H9 (cell line): ENCODE measurements around the gene IL32. TPM values are rescaled to one million over a fixed set of nuclear protein-coding genes. Genes with fewer than 3 reads are reported as not detected.
A peak's percentile ranks its signal among the peaks of the same experiment; 100 is the strongest.

Experiments used
- DNase-seq: peaks from one replicate; pipeline ENCODE4 v3.0.0-alpha.2; 2017
- H2AFZ ChIP-seq: one replicate; pipeline ENCODE4 v1.6.1; 2013; ENCODE audit warnings: mild to moderate bottlenecking, low read length, control low read depth, moderate library complexity
- H2AK5ac ChIP-seq: 2 replicates; pipeline ENCODE4 v1.6.1; 2013; ENCODE audit warnings: low read length, control low read depth, mixed read lengths; ENCODE audit not compliant: insufficient read length
- H2BK120ac ChIP-seq: one replicate; pipeline ENCODE4 v1.6.1; 2013; ENCODE audit warnings: low read depth, mild to moderate bottlenecking, low read length, control low read depth, inconsistent platforms; ENCODE audit not compliant: poor library complexity, severe bottlenecking
- H2BK12ac ChIP-seq: 2 replicates; pipeline ENCODE4 v1.6.1; 2013; ENCODE audit warnings: low read length, control low read depth, mixed read lengths, low read depth; ENCODE audit not compliant: insufficient read length
- H2BK15ac ChIP-seq: 2 replicates; pipeline ENCODE4 v1.6.1; 2013; ENCODE audit warnings: low read depth, low read length, control low read depth
- H2BK20ac ChIP-seq: one replicate; pipeline ENCODE4 v1.6.1; 2013; ENCODE audit warnings: low read depth, mild to moderate bottlenecking, low read length, control low read depth, inconsistent platforms; ENCODE audit not compliant: poor library complexity, severe bottlenecking
- H2BK5ac ChIP-seq: 2 replicates; pipeline ENCODE4 v1.6.1; 2013; ENCODE audit warnings: low read length, control low read depth, mixed read lengths; ENCODE audit not compliant: insufficient read length
- H3K14ac ChIP-seq: 2 replicates; pipeline ENCODE4 v1.6.1; 2013; ENCODE audit warnings: low read length, control low read depth; ENCODE audit not compliant: insufficient read depth
- H3K18ac ChIP-seq: 2 replicates; pipeline ENCODE4 v1.6.1; 2013; ENCODE audit warnings: low read depth, mild to moderate bottlenecking, mixed read lengths, low read length, control low read depth; ENCODE audit not compliant: insufficient read length
- H3K23ac ChIP-seq: 2 replicates; pipeline ENCODE4 v1.6.1; 2013; ENCODE audit warnings: low read length, control low read depth, mixed read lengths, low read depth; ENCODE audit not compliant: insufficient read length
- H3K23me2 ChIP-seq: 2 replicates; pipeline ENCODE4 v1.6.1; 2013; ENCODE audit warnings: low read depth, mild to moderate bottlenecking, mixed read lengths, low read length, control low read depth; ENCODE audit not compliant: insufficient read length, poor library complexity, severe bottlenecking
- H3K27ac ChIP-seq: 2 replicates; pipeline ENCODE4 v1.5.1; 2013; ENCODE audit warnings: low read length, control low read depth, mixed read lengths, low read depth; ENCODE audit not compliant: insufficient read length
- H3K27me3 ChIP-seq: 2 replicates; pipeline ENCODE4 v1.6.1; 2013; ENCODE audit warnings: low read length, control low read depth, inconsistent platforms; ENCODE audit not compliant: insufficient read depth
- H3K4ac ChIP-seq: 2 replicates; pipeline ENCODE4 v1.6.1; 2013; ENCODE audit warnings: low read depth, mild to moderate bottlenecking, control low read depth, inconsistent platforms, low read length, moderate library complexity
- H3K4me1 ChIP-seq: 2 replicates; pipeline ENCODE4 v1.6.1; 2013; ENCODE audit warnings: low read length, control low read depth, inconsistent platforms; ENCODE audit not compliant: insufficient read depth
- H3K4me2 ChIP-seq: 2 replicates; pipeline ENCODE4 v1.6.1; 2013; ENCODE audit warnings: low read length, control low read depth, mixed read lengths; ENCODE audit not compliant: insufficient read length, insufficient read depth
- H3K56ac ChIP-seq: 2 replicates; pipeline ENCODE4 v1.6.1; 2013; ENCODE audit warnings: low read depth, mild to moderate bottlenecking, mixed read lengths, low read length, control low read depth; ENCODE audit not compliant: insufficient read length
- H3K79me1 ChIP-seq: 2 replicates; pipeline ENCODE4 v1.6.1; 2013; ENCODE audit warnings: low read depth, mild to moderate bottlenecking, moderate library complexity, low read length, control low read depth, inconsistent platforms; ENCODE audit not compliant: insufficient read depth, poor library complexity, severe bottlenecking
- H3K79me2 ChIP-seq: 2 replicates; pipeline ENCODE4 v1.6.1; 2013; ENCODE audit warnings: low read length, control low read depth, inconsistent platforms; ENCODE audit not compliant: insufficient read depth
- H3K9ac ChIP-seq: 2 replicates; pipeline ENCODE4 v1.6.1; 2013; ENCODE audit warnings: low read length, control low read depth, mixed read lengths; ENCODE audit not compliant: insufficient read length; ENCODE audit errors: extremely low read depth
- H3K9me3 ChIP-seq: one replicate; pipeline ENCODE4 v1.6.1; 2013; ENCODE audit warnings: low read depth, low read length, inconsistent platforms; ENCODE audit not compliant: control insufficient read depth
- H3T11ph ChIP-seq: one replicate; pipeline ENCODE4 v1.6.1; 2013; ENCODE audit warnings: mild to moderate bottlenecking, low read length, control low read depth, inconsistent platforms
- H4K20me1 ChIP-seq: one replicate; pipeline ENCODE4 v1.6.1; 2013; ENCODE audit not compliant: control insufficient read depth, insufficient read length, insufficient read depth
- H4K5ac ChIP-seq: 2 replicates; pipeline ENCODE4 v1.6.1; 2013; ENCODE audit warnings: low read depth, mild to moderate bottlenecking, mixed read lengths, low read length, control low read depth; ENCODE audit not compliant: insufficient read length
- H4K8ac ChIP-seq: replicated peaks from 2 replicates; pipeline ENCODE4 v1.6.1; 2013; ENCODE audit warnings: low read length, control low read depth, mixed read lengths, low read depth; ENCODE audit not compliant: insufficient read length
- H4K91ac ChIP-seq: 2 replicates; pipeline ENCODE4 v1.6.1; 2013; ENCODE audit warnings: low read depth, mild to moderate bottlenecking, moderate library complexity, mixed read lengths, low read length, control low read depth; ENCODE audit not compliant: insufficient read length
- H3K27ac Mint-ChIP-seq, 3 experiments: 2 replicates in 2 of 3; 3 replicates in 1 of 3; pipeline ENCODE4 v1.8.0; 2020 to 2021; ENCODE audit warnings: mixed read lengths in 3 of 3, mild to moderate bottlenecking in 1 of 3, moderate library complexity in 1 of 3
- H3K27me3 Mint-ChIP-seq: 2 replicates; pipeline ENCODE4 v1.8.0; 2021; ENCODE audit warnings: low read depth, mild to moderate bottlenecking, moderate library complexity, mixed read lengths
- H3K36me3 Mint-ChIP-seq, 3 experiments: 2 replicates in 2 of 3; 3 replicates in 1 of 3; pipeline ENCODE4 v1.8.0; 2020 to 2021; ENCODE audit warnings: low read depth in 3 of 3, mixed read lengths in 3 of 3; ENCODE audit not compliant: insufficient read depth in 1 of 3
- H3K4me1 Mint-ChIP-seq, 2 experiments: 2 replicates each; pipeline ENCODE4 v1.8.0; 2020; ENCODE audit warnings: mixed read lengths in 2 of 2
- H3K4me3 Mint-ChIP-seq, 2 experiments: 2 replicates in 1 of 2; 3 replicates in 1 of 2; pipeline ENCODE4 v1.8.0; 2020 to 2021; ENCODE audit warnings: mild to moderate bottlenecking in 2 of 2, mixed read lengths in 2 of 2, moderate library complexity in 1 of 2
- H3K9me3 Mint-ChIP-seq, 2 experiments: 2 replicates in 1 of 2; 3 replicates in 1 of 2; pipeline ENCODE4 v1.8.0; 2020; ENCODE audit warnings: mild to moderate bottlenecking in 2 of 2, mixed read lengths in 2 of 2, moderate library complexity in 1 of 2
- CTCF ChIP-seq: fragments of 200-600 bp; sonication (generic); conservative IDR thresholded peaks from 3 replicates; pipeline ENCODE4 v1.8.0; 2021; ENCODE audit warnings: antibody characterized with exemption, mild to moderate bottlenecking
- WGBS: extraction: QIAGEN DNeasy Blood & Tissue Kit; methylation state at CpG from one replicate; pipeline ENCODE4 v1.1.7; 2013; ENCODE audit warnings: missing lambda C conversion rate, low lambda C conversion rate, mixed read lengths; ENCODE audit not compliant: insufficient read length; ENCODE audit errors: extremely low coverage; 5-methylcytosine and 5-hydroxymethylcytosine counted together
- total RNA-seq: library from RNA; stranded (reverse); gene quantifications from 2 replicates; pipeline ENCODE4 v1.2.1, GENCODE V29; 2021

Gene IL32
- total RNA-seq, 1 experiment from 2014 or later, result 2.0 TPM

GRCh38 chr16:3038896-3039295 lies 26.5 kb upstream of the IL32 start:
- DNase-seq, result no peak
- H3K4me2 ChIP-seq, result no peak overlapping the region

More at GRCh38 chr16:3038896-3039295, 26.5 kb upstream of the IL32 start:
- H4K8ac ChIP-seq, result no peak overlapping the region
- no peaks in the 10 kb centered on the region for H3K9me3 Mint-ChIP-seq
- H3K4ac ChIP-seq, result no peak overlapping the region
- H3K18ac ChIP-seq, result peak overlapping the region; percentile 5
- no peak overlapping the region for H2AK5ac ChIP-seq
- no peak overlapping the region for H2BK12ac ChIP-seq
- H3K27ac Mint-ChIP-seq, result no peak overlapping the region
- no peaks in the 10 kb centered on the region for H3K27me3 ChIP-seq
- H3K79me2 ChIP-seq, result no peaks in the 10 kb centered on the region
- no peaks in the 10 kb centered on the region for H4K20me1 ChIP-seq
- no peaks in the 10 kb centered on the region for H3K9me3 ChIP-seq
- no peak overlapping the region for H2AFZ ChIP-seq
- H3K14ac ChIP-seq, result no peak overlapping the region
- peaks cover 19 to 20% of the 10 kb centered on the region in 2 experiments for H3K4me1 Mint-ChIP-seq
- WGBS, result no CpG with 5 or more reads among the region's 5 CpGs
- H2BK20ac ChIP-seq, result no peak overlapping the region
- no peaks in the 10 kb centered on the region; the same call in 1 of the 2 replicates for H3K4me1 ChIP-seq
- H3K9ac ChIP-seq, result no peak overlapping the region
- no peak overlapping the region for H2BK5ac ChIP-seq
- no peak overlapping the region for H3K23ac ChIP-seq
- peaks cover 7% of the 10 kb centered on the region for H3K23me2 ChIP-seq
- peaks cover 44% of the 10 kb centered on the region for H3K27me3 Mint-ChIP-seq
- H3K27ac ChIP-seq, result no peak overlapping the region
- TF ChIP-seq CTCF, result no peak
- H3K56ac ChIP-seq, result no peak overlapping the region
- H2BK15ac ChIP-seq, result no peak overlapping the region
- H3K36me3 Mint-ChIP-seq, result peaks cover 3 to 5% (median 3%) of the 10 kb centered on the region in 3 experiments; a peak in 3 of 7 replicates
- no peak overlapping the region for H4K5ac ChIP-seq
- H3K79me1 ChIP-seq, result no peaks in the 10 kb centered on the region
- no peak overlapping the region for H4K91ac ChIP-seq
- H3K4me3 Mint-ChIP-seq, result no peak overlapping the region
- H2BK120ac ChIP-seq, result no peak overlapping the region
- no peak overlapping the region for H3T11ph ChIP-seq
